K562 (cell line): Measurements from ENCODE around the gene TKT. TPM values are rescaled to one million over a fixed set of nuclear protein-coding genes. Genes with fewer than 3 reads are reported as not detected.
A peak's percentile ranks its signal among the peaks of the same experiment; 100 is the strongest.

Source experiments
- ATAC-seq: fragments of 200-7000 bp; cut with Tn5 transposase; 3 replicates; pipeline ENCODE4 v1.9.1; 2020; ENCODE audit warnings: moderate library complexity
- BruUV-seq: library from RNA; stranded (reverse); fragments of 400-500 nt; replicated peaks from 2 replicates; lab custom pipeline; 2021; lab: Mats Ljungman, UMichigan
- CTCF ChIA-PET: fragments of 300-600 bp; formaldehyde crosslinking; extraction: SDS; loops from one replicate; lab custom pipeline; 2021; ENCODE audit warnings: low intra/inter-chr PET ratio; lab: Yijun Ruan, JAX
- POLR2A ChIA-PET: fragments of 300-600, 350-650 bp; sonication (Branson Sonifier 250); formaldehyde crosslinking; extraction: SDS; loops from one replicate; lab custom pipeline; 2021; ENCODE audit warnings: antibody characterized with exemption, inconsistent platforms; lab: Yijun Ruan, JAX
- DNase-seq, 4 experiments: peaks; one replicate each; pipeline versions ENCODE4 v3.0.0 to v3.0.0-alpha.2; 2011 to 2018; ENCODE audit warnings: low spot score in 3 of 4, mixed read lengths in 3 of 4; ENCODE audit errors: extremely low read depth in 1 of 4
- FAIRE-seq: peaks from 2 replicates; lab custom pipeline; 2011; peaks lifted over from hg19 to GRCh38; lab: Jason Lieb, UNC
- H2AFZ ChIP-seq: 2 replicates; pipeline ENCODE4 v1.6.0; 2011; ENCODE audit warnings: low read depth, low read length, control low read depth, inconsistent platforms
- H3K27ac ChIP-seq: fragments of 200-600 bp; 3 replicates; pipeline ENCODE4 v1.8.0; 2011; ENCODE audit warnings: low read depth, mild to moderate bottlenecking, control low read depth, inconsistent platforms, low read length, moderate library complexity, mixed read lengths; ENCODE audit errors: extremely low read depth
- H3K27me3 ChIP-seq, 2 experiments: fragments of 300-600 bp in 1 of 2; 2 replicates in 1 of 2; 3 replicates in 1 of 2; pipeline versions ENCODE4 v1.6.0 to v1.8.0; 2011; ENCODE audit warnings: inconsistent platforms in 2 of 2, low read length in 2 of 2, mild to moderate bottlenecking in 1 of 2, mixed read lengths in 1 of 2, moderate library complexity in 1 of 2; ENCODE audit not compliant: control insufficient read depth in 2 of 2, insufficient read depth in 2 of 2
- H3K36me3 ChIP-seq: fragments of 300-600 bp; 3 replicates; pipeline ENCODE4 v1.8.0; 2011; ENCODE audit warnings: mild to moderate bottlenecking, low read length, inconsistent platforms; ENCODE audit not compliant: control insufficient read depth, insufficient read depth
- H3K4me1 ChIP-seq, 2 experiments: fragments of 200-600 bp in 1 of 2; replicated peaks in 1 of 2; 2 replicates in 1 of 2; 3 replicates in 1 of 2; pipeline versions ENCODE4 v1.5.1 to v1.8.0; 2011; ENCODE audit warnings: inconsistent platforms in 2 of 2, low read length in 2 of 2, mild to moderate bottlenecking in 1 of 2, mixed read lengths in 1 of 2, moderate library complexity in 1 of 2; ENCODE audit not compliant: control insufficient read depth in 2 of 2, insufficient read depth in 2 of 2
- H3K4me2 ChIP-seq: 2 replicates; pipeline ENCODE4 v1.6.1; 2011; ENCODE audit warnings: low read length, control low read depth, inconsistent platforms, mixed read lengths; ENCODE audit not compliant: insufficient read depth
- H3K4me3 ChIP-seq: fragments of 200-600 bp; sonication (generic), shearing (Covaris generic); 2 replicates; pipeline ENCODE4 v1.5.1; 2016; ENCODE audit warnings: control low read depth, inconsistent platforms
- H3K79me2 ChIP-seq: fragments of 200-600 bp; 3 replicates; pipeline ENCODE4 v1.8.0; 2011; ENCODE audit warnings: low read length, inconsistent platforms; ENCODE audit not compliant: control insufficient read depth, insufficient read depth
- H3K9ac ChIP-seq, 2 experiments: 2 replicates each; pipeline versions ENCODE4 v1.6.0 to v1.6.1; 2011; ENCODE audit warnings: low read depth in 2 of 2, low read length in 2 of 2, control low read depth in 1 of 2, inconsistent platforms in 1 of 2, mild to moderate bottlenecking in 1 of 2, mixed read lengths in 1 of 2; ENCODE audit not compliant: insufficient read depth in 1 of 2
- H3K9me1 ChIP-seq: one replicate; pipeline ENCODE4 v1.6.0; 2011; ENCODE audit warnings: inconsistent platforms, mild to moderate bottlenecking, low read length, moderate library complexity; ENCODE audit not compliant: control insufficient read depth, insufficient read depth
- H3K9me3 ChIP-seq: replicated peaks from 2 replicates; pipeline ENCODE4 v1.5.1; 2011; ENCODE audit warnings: low read depth, low read length, inconsistent platforms; ENCODE audit not compliant: control insufficient read depth, insufficient read depth
- H4K20me1 ChIP-seq: replicated peaks from 2 replicates; pipeline ENCODE4 v1.6.1; 2011; ENCODE audit warnings: low read length, inconsistent platforms, mixed read lengths; ENCODE audit not compliant: control insufficient read depth, insufficient read depth
- CBX2 ChIP-seq: fragments of 200-600 bp; sonication (generic); IDR thresholded peaks from one replicate; pipeline ENCODE4 v1.6.1; 2012; ENCODE audit warnings: mild to moderate bottlenecking, low read length, inconsistent platforms; ENCODE audit not compliant: insufficient read depth, poor library complexity, severe bottlenecking
- NR2C2 ChIP-seq, 2 experiments: fragments of 200-800 bp in 1 of 2; sonication (Bioruptor generic) in 1 of 2; sonication (generic) in 1 of 2; formaldehyde crosslinking in 1 of 2; IDR thresholded peaks; 2 replicates each; pipeline versions ENCODE4 v1.6.1 to v1.8.0; 2016 to 2022; ENCODE audit warnings: mild to moderate bottlenecking in 1 of 2, missing compliant biosample characterization in 1 of 2, missing genetic modification characterization in 1 of 2, missing genetic modification reagents in 1 of 2
- WGBS: fragments of 100-300 bp; shearing (Covaris generic); methylation state at CpG from one replicate; pipeline ENCODE4 v1.1.6; 2016; ENCODE audit warnings: low coverage, mixed read lengths; ENCODE audit not compliant: insufficient coverage; ENCODE audit errors: missing lambda C conversion rate; 5-methylcytosine and 5-hydroxymethylcytosine counted together
- in situ Hi-C: fragments of 300-500 bp; cut with MboI; formaldehyde crosslinking; loops from 4 replicates; pipeline ENCODE4 v1.15.0; 2018; ENCODE audit warnings: inconsistent platforms, mixed read lengths
- intact Hi-C: fragments of 100-400 bp; cut with micrococcal nuclease; formaldehyde crosslinking; loops from 2 replicates; pipeline ENCODE4 v1.14.2; 2022
- polyA plus RNA-seq, 8 experiments: library from polyadenylated mRNA; depleted of rRNA in 4 of 8; stranded (reverse) in 5 of 8; unstranded in 3 of 8; fragments of >200 nt; fragmentation: Nextera tagmentation in 2 of 8; fragmentation: Illumina TruSeq in 1 of 8; extraction: Ambion mirVana in 2 of 8; extraction: Trizol in 1 of 8; gene quantifications; 2 replicates each; pipeline versions ENCODE4 v1.2.1 to v1.2.3, GENCODE V29; 2011 to 2014; ENCODE audit warnings: inconsistent platforms in 1 of 8, missing spikeins in 1 of 8
- total RNA-seq, 7 experiments: library from RNA; depleted of rRNA in 6 of 7; stranded (reverse); fragments of >200 nt in 6 of 7; fragmentation: Illumina TruSeq in 2 of 7; extraction: Trizol in 2 of 7; gene quantifications; 2 replicates each; pipeline versions ENCODE4 v1.2.1 to v1.2.3, GENCODE V29; 2011 to 2021; ENCODE audit warnings: low replicate concordance in 1 of 7

The TKT gene
- total and polyA plus RNA-seq, 9 of the 15 experiments (the other 6 are each of a cell fraction or from before 2014, with no cell fraction given), result 58.1 to 401 (median 187) TPM

- ATAC-seq, result no peak
- H3K9me3 ChIP-seq, result no peaks in the 10 kb centered on the region
- in situ Hi-C loops (no loop called here), intact Hi-C loops (no loop called here)
- H3K4me3 ChIP-seq, result no peak overlapping the region
- no peak overlapping the region for H3K4me2 ChIP-seq
- peak in 1 of 4 experiments; percentile 7 for DNase-seq
- CTCF ChIA-PET, result no interaction called here
- no peak overlapping the region for H3K27ac ChIP-seq
- BruUV-seq, result no TSS peak
- no peaks in the 10 kb centered on the region for H3K27me3 ChIP-seq
- H3K79me2 ChIP-seq, result no peaks in the 10 kb centered on the region; the same call in 2 of the 3 replicates
- H3K4me1 ChIP-seq, result peaks cover 11 to 19% of the 10 kb centered on the region in 2 experiments
- H4K20me1 ChIP-seq, result no peaks in the 10 kb centered on the region
- H3K36me3 ChIP-seq, result peaks cover 99% of the 10 kb centered on the region
- WGBS, result 96% methylated on average over 8 of the region's 13 CpGs
- no peaks in the 10 kb centered on the region for H3K9me1 ChIP-seq
- no peak overlapping the region for H2AFZ ChIP-seq
- TF ChIP-seq NR2C2 (CRISPR knock-in tag; IDR thresholded peaks at IDR 0.05), result no peak
- no peak for TF ChIP-seq NR2C2 (tag; IDR thresholded peaks at IDR 0.05)
- TF ChIP-seq CBX2, result no peak
- POLR2A ChIA-PET, result interaction anchor here (0.6 kb wide), 1 partner anchor 905 kb away, joined by 3 read pairs; no protein-coding TSS in a partner anchor
- no peak for FAIRE-seq
- H3K9ac ChIP-seq, result no peak overlapping the region; a peak in 1 of 4 replicates
These were observed 24.0 kb downstream of the TKT start for GRCh38 chr3:53231532-53232511.
